Measurements from ENCODE around the gene NCAPH2. TPM values are rescaled to one million over a fixed set of nuclear protein-coding genes. Genes with fewer than 3 reads are reported as not detected.

The NCAPH2 gene
- total and polyA plus RNA-seq, 2 of the 13 experiments (the other 11 are each of a cell fraction or from before 2014, with no cell fraction given), result 28.1 to 64.4 TPM

DNA sequence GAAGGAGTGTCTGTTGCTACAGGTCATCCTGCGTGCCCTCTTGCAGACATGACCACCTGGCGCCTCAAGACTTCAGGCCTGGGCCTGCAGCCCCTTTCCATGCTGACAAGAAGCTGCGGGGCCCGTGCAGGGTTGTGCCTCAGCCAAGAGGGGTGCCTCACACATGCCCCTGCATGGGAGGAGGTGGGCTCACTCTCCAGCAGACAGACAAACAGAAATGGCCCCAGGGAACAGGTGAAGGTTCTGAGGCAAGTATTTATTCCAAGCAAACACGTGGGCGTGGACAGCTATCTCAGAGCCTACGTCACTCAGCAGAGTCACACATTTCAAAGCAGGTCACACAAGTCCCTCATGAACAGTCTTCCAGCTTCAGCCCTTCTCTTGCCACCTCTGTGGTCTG is 60.6 kb downstream of the NCAPH2 start:
- Histone ChIP-seq H3K4me2 (ENCODE audit: low read depth, low read length) (peak overlapping the region; percentile 52), H3K27me3 (ENCODE audit: control insufficient read depth in 1 of 2, insufficient read depth in 2 of 2, low read length in 2 of 2) (no peaks in the 10 kb centered on the region), H3K79me2 (ENCODE audit: insufficient read depth, low read length) (no peaks in the 10 kb centered on the region), H3K36me3 (replicated peaks in 1 of 2; ENCODE audit: control insufficient read depth in 1 of 2, insufficient read depth in 2 of 2, low read length in 2 of 2) (peaks cover 4 to 5% of the 10 kb centered on the region in 2 experiments; a peak in 2 of 5 replicates), H3K4me3 (replicated peaks in 1 of 3; ENCODE audit: insufficient read depth in 1 of 3, low read depth in 2 of 3, low read length in 3 of 3) (peak overlapping the region in 1 of 3 experiments; percentile 7; a peak in 1 of 6 replicates), H3K9me3 (ENCODE audit: low read length) (no peaks in the 10 kb centered on the region), H3K4me1 (ENCODE audit: insufficient read depth, low read length) (peaks cover 39% of the 10 kb centered on the region), H3K27ac (ENCODE audit: extremely low read length, insufficient read depth, low read length) (peak overlapping the region; percentile 83), H2AFZ (ENCODE audit: low read length) (no peak overlapping the region), H3K9ac (ENCODE audit: insufficient read depth, low read depth, low read length) (peak overlapping the region; percentile 47; the same call in 1 of the 2 replicates), H4K20me1 (ENCODE audit: insufficient read depth, low read length) (no peaks in the 10 kb centered on the region)
- ChIA-PET POLR2A (interaction anchor here (0.5 to 3.2 kb wide), 13 partner anchors 9 to 131 kb away, joined by 3 to 30 read pairs (median 4); partner anchors contain the start of genes CHKB, CPT1B, KLHDC7B and SCO2), CTCF (ENCODE audit: low intra/inter-chr PET ratio, low total read pairs) (no interaction called here)
- FAIRE-seq (peak; percentile 88), DNase-seq (ENCODE audit: low spot score) (peak; percentile 83), ATAC-seq (peak; percentile 71)
- 67% methylated on average over 3 of the region's 7 CpGs for WGBS (ENCODE audit: low lambda C conversion rate)
- no TSS peak for BruUV-seq (replicated peaks)
- intact Hi-C loops (cut with micrococcal nuclease; ENCODE audit: unreplicated experiment) (no loop called here), in situ Hi-C loops (cut with HindIII; ENCODE audit: extremely low pct_ligation_motif_present, low pct_unique_long_range_greater_than_20kb) (loop anchor here (5.0 kb wide), 1 partner anchor 36 kb away; the partner anchor contains the start of gene TYMP)
- TF ChIP-seq ERF (CRISPR knock-in tag; IDR thresholded peaks at IDR 0.05) (peak; percentile 12; the same call in 1 of the 2 replicates), GATAD1 (CRISPR knock-in tag; IDR thresholded peaks at IDR 0.05) (0 out of 2 replicates have a peak, but pooled peaks have one; percentile 8), JUND (CRISPR knock-in tag; IDR thresholded peaks at IDR 0.05) (no peak), SP5 (CRISPR knock-in tag; IDR thresholded peaks at IDR 0.05; ENCODE audit: borderline replicate concordance, low read depth) (0 out of 2 replicates have a peak, but pooled peaks have one; percentile 31), ZBTB21 (CRISPR knock-in tag; IDR thresholded peaks at IDR 0.05) (peak; percentile 64; the same call in 1 of the 2 replicates), PITX1 (CRISPR knock-in tag; IDR thresholded peaks at IDR 0.05) (0 out of 2 replicates have a peak, but pooled peaks have one; percentile 10), MEIS2 (CRISPR knock-in tag; IDR thresholded peaks at IDR 0.05) (peak; percentile 36; the same call in 1 of the 2 replicates), RARA (CRISPR knock-in tag; IDR thresholded peaks at IDR 0.05) (peak; percentile 41), HNRNPH1 (optimal IDR thresholded peaks at IDR 0.05; ENCODE audit: low read depth, low read length) (peak; percentile 16), UBTF (CRISPR knock-in tag; IDR thresholded peaks at IDR 0.05) (peak; percentile 25; the same call in 1 of the 2 replicates), MXI1 (IDR thresholded peaks at IDR 0.05; ENCODE audit: borderline replicate concordance, low read depth, low read length) (peak; percentile 29; the same call in 2 of the 3 replicates), TRIM22 (IDR thresholded peaks at IDR 0.05) (no peak), ZSCAN22 (CRISPR knock-in tag; IDR thresholded peaks at IDR 0.05) (no peak), ZBTB7A (CRISPR knock-in tag; IDR thresholded peaks at IDR 0.05) (peak; percentile 71; the same call in 1 of the 2 replicates), ZHX1 (CRISPR knock-in tag; IDR thresholded peaks at IDR 0.05; ENCODE audit: low read depth) (peak; percentile 64; the same call in 1 of the 2 replicates)
- TF ChIP-seq, protein P1, sequence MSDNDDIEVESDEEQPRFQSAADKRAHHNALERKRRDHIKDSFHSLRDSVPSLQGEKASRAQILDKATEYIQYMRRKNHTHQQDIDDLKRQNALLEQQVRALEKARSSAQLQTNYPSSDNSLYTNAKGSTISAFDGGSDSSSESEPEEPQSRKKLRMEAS (IDR thresholded peaks at IDR 0.05), result peak; percentile 36; the same call in 1 of the 2 replicates
- TF ChIP-seq, protein P2, sequence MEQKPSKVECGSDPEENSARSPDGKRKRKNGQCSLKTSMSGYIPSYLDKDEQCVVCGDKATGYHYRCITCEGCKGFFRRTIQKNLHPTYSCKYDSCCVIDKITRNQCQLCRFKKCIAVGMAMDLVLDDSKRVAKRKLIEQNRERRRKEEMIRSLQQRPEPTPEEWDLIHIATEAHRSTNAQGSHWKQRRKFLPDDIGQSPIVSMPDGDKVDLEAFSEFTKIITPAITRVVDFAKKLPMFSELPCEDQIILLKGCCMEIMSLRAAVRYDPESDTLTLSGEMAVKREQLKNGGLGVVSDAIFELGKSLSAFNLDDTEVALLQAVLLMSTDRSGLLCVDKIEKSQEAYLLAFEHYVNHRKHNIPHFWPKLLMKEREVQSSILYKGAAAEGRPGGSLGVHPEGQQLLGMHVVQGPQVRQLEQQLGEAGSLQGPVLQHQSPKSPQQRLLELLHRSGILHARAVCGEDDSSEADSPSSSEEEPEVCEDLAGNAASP (CRISPR knock-in tag; IDR thresholded peaks at IDR 0.05; ENCODE audit: borderline replicate concordance), result 0 out of 2 replicates have a peak, but pooled peaks have one; percentile 30

Data from HepG2 (cell line).